Peyer's patch (tissue), 4 donors: Measurements from ENCODE around the gene AP2B1. TPM values are rescaled to one million over a fixed set of nuclear protein-coding genes. Genes with fewer than 3 reads are reported as not detected.

ENCODE experiments used
- DNase-seq, 3 donors: peaks; one replicate each; pipeline ENCODE4 v3.0.0-alpha.2; 2017 to 2019
- H3K27ac ChIP-seq, 4 donors: fragments of 200-600 bp; sonication (generic); one replicate each; pipeline ENCODE4 v1.5.1; 2016 to 2019
- H3K27me3 ChIP-seq, 2 donors: fragments of 200-600 bp; sonication (generic); one replicate each; pipeline ENCODE4 v1.5.1; 2019
- H3K36me3 ChIP-seq, 3 donors: fragments of 200-600 bp; sonication (generic); one replicate each; pipeline ENCODE4 v1.5.1; 2016 to 2019
- H3K4me1 ChIP-seq, 4 donors: fragments of 200-600 bp; sonication (generic); one replicate each; pipeline ENCODE4 v1.5.1; 2016 to 2019
- H3K4me3 ChIP-seq, 4 donors: fragments of 200-600 bp; sonication (generic); 1 replicate in 3 of 4; 2 replicates in 1 of 4; pipeline ENCODE4 v1.5.1; 2016 to 2019; ENCODE audit warnings: mild to moderate bottlenecking in 1 of 4
- H3K9me3 ChIP-seq, 4 donors: fragments of 200-600 bp; sonication (generic); one replicate each; pipeline ENCODE4 v1.5.1; 2016 to 2019; ENCODE audit warnings: mild to moderate bottlenecking in 1 of 4
- CTCF ChIP-seq, 6 experiments: fragments of 450-650 bp in 4 of 6; fragments of 200-600 bp in 2 of 6; sonication (generic) in 1 of 6; IDR thresholded peaks; one replicate each; pipeline ENCODE4 v1.5.1; 2017 to 2019; ENCODE audit warnings: antibody characterized with exemption in 6 of 6, mild to moderate bottlenecking in 3 of 6, moderate library complexity in 1 of 6
- POLR2A ChIP-seq, 2 donors: fragments of 450-650 bp; IDR thresholded peaks; one replicate each; pipeline ENCODE4 v1.5.1; 2017; ENCODE audit warnings: antibody characterized with exemption in 2 of 2, mild to moderate bottlenecking in 2 of 2, moderate library complexity in 2 of 2
- total RNA-seq, 4 donors: library from RNA; depleted of rRNA; stranded (reverse); fragments of >200 nt; gene quantifications; one replicate each; pipeline ENCODE4 v1.1.0, GENCODE V29; 2016

Gene AP2B1
- total RNA-seq, 4 donors from 2014 or later, result 46.2 to 75.3 (median 66.6) TPM

- no peak overlapping the region for H3K27ac ChIP-seq
- no peaks in the 10 kb centered on the region for H3K27me3 ChIP-seq
- no peaks in the 10 kb centered on the region for H3K4me1 ChIP-seq
- H3K36me3 ChIP-seq, result peaks cover 0 to 80% (median 0%) of the 10 kb centered on the region in 3 donors
- DNase-seq, result no peak
- TF ChIP-seq POLR2A (IDR thresholded peaks at IDR 0.05), result no peak
- TF ChIP-seq CTCF (IDR thresholded peaks at IDR 0.05), result no peak
- no peak overlapping the region for H3K4me3 ChIP-seq
- no peaks in the 10 kb centered on the region for H3K9me3 ChIP-seq
These were observed 97.1 kb downstream of the AP2B1 start for GRCh38 chr17:35684055-35684802.

DNA sequence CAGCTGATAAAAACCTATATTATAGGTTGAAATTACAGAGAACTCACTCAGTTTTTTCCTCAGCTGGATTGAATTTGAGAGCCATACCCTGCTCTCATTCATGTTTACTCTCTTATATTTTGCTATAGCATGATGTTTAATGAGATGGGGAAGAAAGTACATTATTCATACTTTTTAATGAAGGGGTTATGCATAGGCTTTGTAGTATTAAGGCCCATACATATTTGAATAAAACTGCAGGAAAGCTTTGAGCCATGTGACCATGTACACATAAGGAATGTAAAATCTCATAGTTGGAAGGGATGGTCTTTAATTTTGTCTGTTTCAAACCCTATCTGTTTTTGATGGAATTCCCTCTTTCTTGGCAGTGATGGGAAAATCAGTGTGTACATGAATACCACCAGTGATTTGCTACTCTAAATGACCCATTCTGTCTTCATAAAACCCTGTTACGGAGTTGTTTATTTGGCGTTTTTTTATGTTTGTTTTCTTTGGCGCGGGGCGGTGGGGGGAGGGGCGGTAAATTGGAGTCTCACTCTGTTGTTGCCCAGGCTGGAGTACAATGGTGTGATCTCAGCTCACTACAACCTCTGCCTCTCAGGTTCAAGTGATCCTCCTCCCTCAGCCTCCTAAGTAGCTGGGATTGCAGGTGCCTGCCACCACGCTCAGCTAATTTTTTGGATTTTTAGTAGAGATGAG, 105.5 kb downstream of the AP2B1 start:
- H3K4me1 ChIP-seq, result no peaks in the 10 kb centered on the region
- no peaks in the 10 kb centered on the region for H3K9me3 ChIP-seq
- TF ChIP-seq CTCF (IDR thresholded peaks at IDR 0.05) (no peak), POLR2A (IDR thresholded peaks at IDR 0.05) (no peak)
- H3K36me3 ChIP-seq, result peaks cover 0 to 50% (median 0%) of the 10 kb centered on the region in 3 donors
- H3K4me3 ChIP-seq, result no peak overlapping the region
- no peak for DNase-seq
- H3K27me3 ChIP-seq, result no peaks in the 10 kb centered on the region
- H3K27ac ChIP-seq, result no peak overlapping the region

- Histone ChIP-seq H3K4me1 (no peaks in the 10 kb centered on the region), H3K27me3 (no peaks in the 10 kb centered on the region), H3K9me3 (no peaks in the 10 kb centered on the region), H3K4me3 (no peak overlapping the region), H3K27ac (no peak overlapping the region), H3K36me3 (peaks cover 0 to 40% (median 0%) of the 10 kb centered on the region in 3 donors)
- DNase-seq, result no peak
- TF ChIP-seq CTCF (IDR thresholded peaks at IDR 0.05) (no peak), POLR2A (IDR thresholded peaks at IDR 0.05) (no peak)
These were observed 106.5 kb downstream of the AP2B1 start for GRCh38 chr17:35693662-35694061.

DNA sequence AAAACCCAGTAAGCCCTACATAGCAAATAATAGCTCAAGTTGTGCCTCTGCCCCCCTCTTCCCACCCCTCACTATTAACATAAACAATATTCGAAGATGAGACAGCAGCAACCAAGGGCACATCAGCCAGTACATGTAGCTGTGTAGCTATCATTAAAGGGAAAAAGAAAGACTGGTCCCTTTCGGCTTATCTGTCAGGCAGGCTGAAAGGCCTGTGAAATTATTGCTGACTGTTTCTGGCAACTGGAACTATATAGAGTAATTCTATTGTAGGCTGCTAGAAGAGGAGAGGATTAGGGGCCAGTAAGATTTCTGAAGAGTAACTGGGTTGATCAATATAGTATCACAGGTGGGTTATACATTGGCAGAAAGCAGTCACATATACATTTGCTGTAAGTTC, 107.8 kb downstream of the AP2B1 start:
- Histone ChIP-seq H3K4me3 (no peak overlapping the region), H3K27ac (no peak overlapping the region), H3K4me1 (no peaks in the 10 kb centered on the region), H3K9me3 (no peaks in the 10 kb centered on the region), H3K36me3 (peaks cover 0 to 34% (median 0%) of the 10 kb centered on the region in 3 donors), H3K27me3 (no peaks in the 10 kb centered on the region)
- no peak for DNase-seq
- TF ChIP-seq CTCF (IDR thresholded peaks at IDR 0.05) (no peak), POLR2A (IDR thresholded peaks at IDR 0.05) (no peak)

DNA sequence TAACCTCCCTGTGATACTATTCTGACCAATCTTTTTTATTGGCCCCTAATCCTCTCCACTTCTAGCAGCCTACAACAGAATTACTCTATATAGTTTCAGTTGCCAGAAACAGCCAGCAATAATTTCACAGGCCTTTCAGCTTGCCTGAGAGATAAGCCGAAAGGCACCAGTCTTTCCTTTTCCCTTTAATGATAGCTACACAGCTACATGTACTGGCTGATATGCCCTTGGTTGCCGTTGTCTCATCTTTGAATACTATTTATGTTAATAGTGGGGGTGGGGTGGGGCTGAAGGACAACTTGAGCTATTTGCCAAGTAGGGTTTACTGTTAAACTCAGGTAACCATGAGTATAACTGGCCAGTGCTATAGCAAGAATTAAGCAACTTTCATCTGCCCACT, 108.5 kb downstream of the AP2B1 start:
- DNase-seq, result no peak
- no peak overlapping the region for H3K27ac ChIP-seq
- H3K4me3 ChIP-seq, result no peak overlapping the region
- no peaks in the 10 kb centered on the region for H3K27me3 ChIP-seq
- peaks cover 0 to 34% (median 0%) of the 10 kb centered on the region in 3 donors for H3K36me3 ChIP-seq
- no peaks in the 10 kb centered on the region for H3K9me3 ChIP-seq
- no peaks in the 10 kb centered on the region for H3K4me1 ChIP-seq
- TF ChIP-seq CTCF (IDR thresholded peaks at IDR 0.05) (no peak), POLR2A (IDR thresholded peaks at IDR 0.05) (no peak)
